ENCODE results near the gene SMARCAL1.

- no peak for TF ChIP-seq CTCF (IDR thresholded peaks at IDR 0.05)
- TF ChIP-seq POLR2A (IDR thresholded peaks at IDR 0.05) = no peak
These were observed 90.9 kb downstream of the SMARCAL1 start for GRCh38 chr2:216503159-216503629.

All from right lobe of liver (tissue), 4 donors.